ENCODE measurements around the gene ARAP3. TPM values are rescaled to one million over a fixed set of nuclear protein-coding genes. Genes with fewer than 3 reads are reported as not detected.
A peak's percentile ranks its signal among the peaks of the same experiment; 100 is the strongest.

Gene ARAP3
- polyA plus RNA-seq, 1 donor from 2014 or later = 1.4 TPM

DNA sequence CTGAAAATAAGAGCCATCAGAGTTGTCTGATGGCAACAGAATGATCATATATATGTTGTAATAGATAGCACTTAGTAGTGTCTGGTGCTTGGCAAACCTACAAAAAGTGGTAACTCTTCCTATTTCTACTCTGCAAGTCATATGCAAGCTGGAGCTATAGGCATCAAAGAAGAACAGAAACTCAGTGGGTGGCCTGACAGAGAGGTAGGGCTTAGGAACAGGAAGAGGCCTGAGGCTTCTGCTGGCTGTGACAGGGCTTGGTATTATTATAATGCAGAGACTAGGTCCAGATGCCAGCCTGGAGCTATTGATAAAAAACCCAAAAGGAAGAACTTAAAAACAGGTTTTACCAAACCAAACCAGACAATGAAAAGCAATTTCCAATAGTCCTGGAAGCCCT, 58.8 kb downstream of the ARAP3 start:
- Histone ChIP-seq H3K9ac (ENCODE audit: low read length) (no peak overlapping the region), H3K4me2 (ENCODE audit: low read length) (no peak overlapping the region), H3K36me3 (ENCODE audit: insufficient read depth, low read length) (no peaks in the 10 kb centered on the region), H3F3A (ENCODE audit: insufficient read depth, low read length, poor library complexity, severe bottlenecking) (no peaks in the 10 kb centered on the region), H4K20me1 (ENCODE audit: insufficient read depth) (no peaks in the 10 kb centered on the region), H2AFZ (ENCODE audit: low read depth, low read length) (no peak overlapping the region), H3K27me3 (ENCODE audit: insufficient read depth, low read depth, low read length) (no peaks in the 10 kb centered on the region), H3K4me3 (ENCODE audit: low read length) (no peak overlapping the region), H3K9me3 (ENCODE audit: low read length) (no peaks in the 10 kb centered on the region), H3K27ac (ENCODE audit: low read length) (no peak overlapping the region), H3K9me2 (ENCODE audit: insufficient read depth, low read length) (no peaks in the 10 kb centered on the region), H3K79me2 (replicated peaks; ENCODE audit: insufficient read depth, low read length) (no peaks in the 10 kb centered on the region)
- TF ChIP-seq EP300 (conservative IDR thresholded peaks at IDR 0.05; ENCODE audit: poor library complexity, severe bottlenecking) = no peak
- no peak for TF ChIP-seq MXI1 (conservative IDR thresholded peaks at IDR 0.05; ENCODE audit: poor library complexity, severe bottlenecking)
- no peak for TF ChIP-seq RAD21 (conservative IDR thresholded peaks at IDR 0.05)
- TF ChIP-seq SMC3 (conservative IDR thresholded peaks at IDR 0.05; ENCODE audit: poor library complexity) = no peak
- no peak for TF ChIP-seq POLR2AphosphoS5 (IDR thresholded peaks at IDR 0.05)
- no peak for TF ChIP-seq CTCF (IDR thresholded peaks at IDR 0.05; ENCODE audit: poor library complexity, severe bottlenecking)
- TF ChIP-seq REST (IDR thresholded peaks at IDR 0.05; ENCODE audit: borderline replicate concordance) = no peak
- no peak for TF ChIP-seq EZH2 (IDR thresholded peaks at IDR 0.05; ENCODE audit: borderline replicate concordance, insufficient read depth, low read length, poor library complexity, severe bottlenecking)
- no peak for TF ChIP-seq TAF1 (IDR thresholded peaks at IDR 0.05; ENCODE audit: low read depth)

GRCh38 chr5:141618804-141619554, 63.1 kb downstream of the ARAP3 start, which contains the start of gene DIAPH1:
Gene DIAPH1 (minus strand): TSS chr5:141619000. CDS start chr5:141618914, 86 bp downstream.
- Histone ChIP-seq H3K9me3 (ENCODE audit: low read length) (no peaks in the 10 kb centered on the region), H3K9ac (ENCODE audit: low read length) (peak within 1 kb of the TSS; percentile 76), H3K36me3 (ENCODE audit: insufficient read depth, low read length) (no peaks in the 10 kb centered on the region), H2AFZ (ENCODE audit: low read depth, low read length) (peak within 1 kb of the TSS; percentile 30), H4K20me1 (ENCODE audit: insufficient read depth) (no peaks in the 10 kb centered on the region), H3K27me3 (ENCODE audit: insufficient read depth, low read depth, low read length) (no peaks in the 10 kb centered on the region), H3K79me2 (replicated peaks; ENCODE audit: insufficient read depth, low read length) (peaks cover 17% of the 10 kb centered on the region), H3F3A (ENCODE audit: insufficient read depth, low read length, poor library complexity, severe bottlenecking) (no peaks in the 10 kb centered on the region), H3K4me2 (ENCODE audit: low read length) (peak within 1 kb of the TSS; percentile 44), H3K27ac (ENCODE audit: low read length) (peak within 1 kb of the TSS; percentile 17), H3K9me2 (ENCODE audit: insufficient read depth, low read length) (no peaks in the 10 kb centered on the region), H3K4me3 (ENCODE audit: low read length) (peak within 1 kb of the TSS; percentile 76)
- TF ChIP-seq MXI1 (conservative IDR thresholded peaks at IDR 0.05; ENCODE audit: poor library complexity, severe bottlenecking) (peak; percentile 98), EP300 (conservative IDR thresholded peaks at IDR 0.05; ENCODE audit: poor library complexity, severe bottlenecking) (peak; percentile 72), REST (IDR thresholded peaks at IDR 0.05; ENCODE audit: borderline replicate concordance) (no peak), POLR2AphosphoS5 (IDR thresholded peaks at IDR 0.05) (peak; percentile 41), CTCF (IDR thresholded peaks at IDR 0.05; ENCODE audit: poor library complexity, severe bottlenecking) (peak; percentile 99), RAD21 (conservative IDR thresholded peaks at IDR 0.05) (peak; percentile 80), EZH2 (IDR thresholded peaks at IDR 0.05; ENCODE audit: borderline replicate concordance, insufficient read depth, low read length, poor library complexity, severe bottlenecking) (no peak), SMC3 (conservative IDR thresholded peaks at IDR 0.05; ENCODE audit: poor library complexity) (peak; percentile 91), TAF1 (IDR thresholded peaks at IDR 0.05; ENCODE audit: low read depth) (no peak)
